GM23338 (cell line): ENCODE measurements around the gene NEXMIF. TPM values are rescaled to one million over a fixed set of nuclear protein-coding genes. Genes with fewer than 3 reads are reported as not detected.

Source experiments
- ATAC-seq: fragments of 200-7000 bp; cut with Tn5 transposase; 3 replicates; pipeline ENCODE4 v1.9.1; 2020
- DNase-seq: peaks from one replicate; pipeline ENCODE4 v3.0.0-alpha.2; 2015; ENCODE audit warnings: low spot score
- H2AFZ ChIP-seq: fragments of 200-600 bp; sonication (generic); 2 replicates; pipeline ENCODE4 v1.8.0; 2016; ENCODE audit warnings: antibody characterized with exemption, mild to moderate bottlenecking, moderate library complexity
- H3F3A ChIP-seq: fragments of 200-600 bp; sonication (generic); replicated peaks from 2 replicates; pipeline ENCODE4 v1.8.0; 2017; ENCODE audit warnings: antibody characterized with exemption, mixed run types, low read depth
- H3K27ac ChIP-seq: fragments of 200-600 bp; sonication (generic); 2 replicates; pipeline ENCODE4 v1.6.1; 2016; ENCODE audit warnings: low read depth
- H3K27me3 ChIP-seq: fragments of 200-600 bp; sonication (generic); 2 replicates; pipeline ENCODE4 v1.8.0; 2016; ENCODE audit warnings: mild to moderate bottlenecking, mixed run types, moderate library complexity; ENCODE audit not compliant: insufficient read depth
- H3K36me3 ChIP-seq: fragments of 200-600 bp; sonication (generic); 2 replicates; pipeline ENCODE4 v1.8.0; 2016; ENCODE audit warnings: mild to moderate bottlenecking; ENCODE audit not compliant: insufficient read depth
- H3K4me1 ChIP-seq: fragments of 200-600 bp; sonication (generic); 2 replicates; pipeline ENCODE4 v1.8.0; 2016; ENCODE audit warnings: mild to moderate bottlenecking, moderate library complexity; ENCODE audit not compliant: insufficient read depth
- H3K4me2 ChIP-seq: fragments of 200-600 bp; sonication (generic); 2 replicates; pipeline ENCODE4 v1.7.1; 2017; ENCODE audit warnings: mixed run types
- H3K4me3 ChIP-seq: fragments of 200-600 bp; sonication (generic); 2 replicates; pipeline ENCODE4 v1.6.1; 2016; ENCODE audit warnings: mixed run types
- H3K79me2 ChIP-seq: fragments of 200-600 bp; sonication (generic); replicated peaks from 2 replicates; pipeline ENCODE4 v1.8.0; 2017; ENCODE audit warnings: mild to moderate bottlenecking; ENCODE audit not compliant: insufficient read depth
- H3K9me2 ChIP-seq: fragments of 200-600 bp; sonication (generic); 2 replicates; pipeline ENCODE4 v1.8.0; 2017; ENCODE audit not compliant: insufficient read depth
- H4K20me1 ChIP-seq: fragments of 200-600 bp; sonication (generic); replicated peaks from 2 replicates; pipeline ENCODE4 v1.8.0; 2017; ENCODE audit warnings: mild to moderate bottlenecking; ENCODE audit not compliant: insufficient read depth
- H3K27ac Mint-ChIP-seq: 2 replicates; pipeline ENCODE4 v1.8.0; 2020; ENCODE audit warnings: inconsistent platforms, mild to moderate bottlenecking, moderate library complexity, mixed read lengths
- H3K27me3 Mint-ChIP-seq: 3 replicates; pipeline ENCODE4 v1.8.0; 2022; ENCODE audit warnings: low read depth, mild to moderate bottlenecking, moderate library complexity, mixed read lengths, inconsistent platforms; ENCODE audit not compliant: insufficient read depth, poor library complexity
- H3K36me3 Mint-ChIP-seq: 3 replicates; pipeline ENCODE4 v1.8.0; 2021; ENCODE audit warnings: low read depth, mild to moderate bottlenecking, inconsistent platforms, moderate library complexity, mixed read lengths
- H3K4me1 Mint-ChIP-seq: 3 replicates; pipeline ENCODE4 v1.8.0; 2020; ENCODE audit warnings: mild to moderate bottlenecking, inconsistent platforms, mixed read lengths
- H3K4me3 Mint-ChIP-seq: 3 replicates; pipeline ENCODE4 v1.8.0; 2021; ENCODE audit warnings: moderate library complexity, mild to moderate bottlenecking, inconsistent platforms, mixed read lengths
- H3K9me3 Mint-ChIP-seq: 3 replicates; pipeline ENCODE4 v1.8.0; 2020; ENCODE audit warnings: moderate library complexity, mild to moderate bottlenecking, inconsistent platforms, mixed read lengths
- CREB1 ChIP-seq: fragments of 250-450 bp; sonication (Bioruptor Pico); IDR thresholded peaks from 2 replicates; pipeline ENCODE4 v1.5.0; 2020; ENCODE audit warnings: low read depth, mild to moderate bottlenecking, moderate library complexity
- EZH2 ChIP-seq: fragments of 200-600 bp; sonication (generic); IDR thresholded peaks from one replicate; pipeline ENCODE4 v1.8.0; 2017; ENCODE audit warnings: antibody characterized with exemption, mild to moderate bottlenecking, low read depth; ENCODE audit not compliant: unreplicated experiment
- EZH2phosphoT487 ChIP-seq: fragments of 200-600 bp; sonication (generic); IDR thresholded peaks from one replicate; pipeline ENCODE4 v1.8.1; 2018; ENCODE audit warnings: antibody characterized with exemption; ENCODE audit not compliant: unreplicated experiment
- JUNB ChIP-seq: IDR thresholded peaks from one replicate; pipeline ENCODE4 v1.6.1; 2016; ENCODE audit warnings: antibody characterized with exemption; ENCODE audit not compliant: unreplicated experiment
- NANOG ChIP-seq: IDR thresholded peaks from 2 replicates; pipeline ENCODE4 v1.6.1; 2016; ENCODE audit warnings: antibody characterized with exemption, borderline replicate concordance
- POLR2AphosphoS5 ChIP-seq: IDR thresholded peaks from 2 replicates; pipeline ENCODE4 v1.6.1; 2016; ENCODE audit warnings: antibody characterized with exemption, low read depth
- STAT1 ChIP-seq: IDR thresholded peaks from one replicate; pipeline ENCODE4 v1.6.1; 2016; ENCODE audit warnings: antibody characterized with exemption; ENCODE audit not compliant: unreplicated experiment
- ZNF114 ChIP-seq: fragments of 250-450 bp; sonication (Bioruptor Pico); IDR thresholded peaks from 2 replicates; pipeline ENCODE4 v1.5.0; 2020; ENCODE audit warnings: mild to moderate bottlenecking, moderate library complexity
- ZNF331 ChIP-seq: fragments of 250-450 bp; sonication (Bioruptor Pico); IDR thresholded peaks from 2 replicates; pipeline ENCODE4 v1.5.0; 2020; ENCODE audit warnings: low read depth, mild to moderate bottlenecking, moderate library complexity
- polyA plus RNA-seq: library from polyadenylated mRNA; unstranded; fragments of >200 nt; fragmentation: Nextera tagmentation; extraction: Ambion mirVana; gene quantifications from 2 replicates; pipeline ENCODE4 v1.2.1, GENCODE V29; 2016
- total RNA-seq: library from RNA; depleted of rRNA; stranded (reverse); fragments of >200 nt; shearing (Covaris generic); gene quantifications from 2 replicates; pipeline ENCODE4 v1.2.3, GENCODE V29; 2014
- TF ChIP-seq, protein P1 (sequence below), 2 experiments: fragments of 200-600 bp in 1 of 2; sonication (generic) in 1 of 2; conservative IDR thresholded peaks; 2 replicates each; pipeline versions ENCODE4 v1.5.1 to v1.6.1; 2016 to 2017; ENCODE audit warnings: antibody characterized with exemption in 2 of 2, low read depth in 2 of 2, mild to moderate bottlenecking in 2 of 2, moderate library complexity in 1 of 2
- TF ChIP-seq, protein P2 (sequence below): IDR thresholded peaks from 2 replicates; pipeline ENCODE4 v1.6.1; 2016; ENCODE audit warnings: antibody characterized with exemption
- TF ChIP-seq, protein P3 (sequence below): IDR thresholded peaks from one replicate; pipeline ENCODE4 v1.6.1; 2018; ENCODE audit warnings: antibody characterized with exemption; ENCODE audit not compliant: unreplicated experiment
- TF ChIP-seq, protein P4 (sequence below): fragments of 250-450 bp; sonication (Bioruptor Pico); IDR thresholded peaks from 2 replicates; pipeline ENCODE4 v1.5.0; 2020; ENCODE audit warnings: mild to moderate bottlenecking, moderate library complexity

NEXMIF gene
- total and polyA plus RNA-seq, 2 experiments from 2014 or later = 0.16 to 0.76 TPM

DNA sequence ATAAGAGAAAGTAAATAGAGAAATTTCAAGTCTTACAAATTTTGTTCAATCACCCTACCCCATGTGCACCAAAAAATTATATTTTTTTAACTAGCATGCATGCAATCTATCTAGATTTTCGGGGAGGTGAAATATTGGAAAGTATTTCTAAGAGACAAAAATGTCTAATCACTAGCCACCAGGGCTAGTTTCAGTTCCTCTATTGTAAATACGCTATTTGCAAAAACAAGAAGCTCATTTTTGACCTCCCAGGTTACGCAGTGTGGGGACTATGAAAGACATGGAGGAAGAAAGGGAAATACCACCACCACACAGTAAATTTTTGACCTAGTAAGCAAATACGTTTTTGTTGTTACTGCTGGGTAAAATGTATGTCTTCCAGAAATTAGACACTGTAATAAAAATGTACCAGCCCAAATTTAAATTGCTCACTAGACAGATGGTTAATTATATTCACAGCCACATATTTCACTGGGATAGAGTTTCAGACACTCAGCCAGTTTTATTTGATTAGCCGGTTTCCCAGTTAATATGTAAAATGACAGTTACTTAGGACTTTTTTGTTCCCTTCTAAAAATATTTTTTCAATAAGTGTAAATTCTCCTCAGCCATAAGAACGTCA lies 2.2 kb downstream of the NEXMIF start:
- Mint-ChIP-seq H3K4me3 (peak overlapping the region; percentile 82; the same call in 1 of the 3 replicates), H3K4me1 (peaks cover 2% of the 10 kb centered on the region; the same call in 1 of the 3 replicates), H3K9me3 (peaks cover 6% of the 10 kb centered on the region; the same call in 2 of the 3 replicates), H3K27me3 (peaks cover 19% of the 10 kb centered on the region), H3K36me3 (peaks cover 3% of the 10 kb centered on the region; the same call in 1 of the 3 replicates), H3K27ac (no peak overlapping the region)
- Histone ChIP-seq H3K4me2 (no peak overlapping the region), H4K20me1 (no peaks in the 10 kb centered on the region), H3K27me3 (peaks cover 40% of the 10 kb centered on the region), H3K79me2 (no peaks in the 10 kb centered on the region), H3K27ac (no peak overlapping the region), H3K9me2 (no peaks in the 10 kb centered on the region), H3K4me3 (peak overlapping the region; percentile 58; the same call in 1 of the 2 replicates), H3F3A (no peaks in the 10 kb centered on the region), H2AFZ (no peak overlapping the region), H3K4me1 (no peaks in the 10 kb centered on the region; the same call in 1 of the 2 replicates), H3K36me3 (no peaks in the 10 kb centered on the region)
- ATAC-seq = no peak
- DNase-seq = no peak
- TF ChIP-seq NANOG (no peak), STAT1 (no peak), EZH2phosphoT487 (no peak), JUNB (no peak), ZNF114 (CRISPR knock-in tag) (no peak), EZH2 (no peak), ZNF331 (no peak), CREB1 (CRISPR knock-in tag) (no peak), POLR2AphosphoS5 (no peak)
- TF ChIP-seq, protein P1, sequence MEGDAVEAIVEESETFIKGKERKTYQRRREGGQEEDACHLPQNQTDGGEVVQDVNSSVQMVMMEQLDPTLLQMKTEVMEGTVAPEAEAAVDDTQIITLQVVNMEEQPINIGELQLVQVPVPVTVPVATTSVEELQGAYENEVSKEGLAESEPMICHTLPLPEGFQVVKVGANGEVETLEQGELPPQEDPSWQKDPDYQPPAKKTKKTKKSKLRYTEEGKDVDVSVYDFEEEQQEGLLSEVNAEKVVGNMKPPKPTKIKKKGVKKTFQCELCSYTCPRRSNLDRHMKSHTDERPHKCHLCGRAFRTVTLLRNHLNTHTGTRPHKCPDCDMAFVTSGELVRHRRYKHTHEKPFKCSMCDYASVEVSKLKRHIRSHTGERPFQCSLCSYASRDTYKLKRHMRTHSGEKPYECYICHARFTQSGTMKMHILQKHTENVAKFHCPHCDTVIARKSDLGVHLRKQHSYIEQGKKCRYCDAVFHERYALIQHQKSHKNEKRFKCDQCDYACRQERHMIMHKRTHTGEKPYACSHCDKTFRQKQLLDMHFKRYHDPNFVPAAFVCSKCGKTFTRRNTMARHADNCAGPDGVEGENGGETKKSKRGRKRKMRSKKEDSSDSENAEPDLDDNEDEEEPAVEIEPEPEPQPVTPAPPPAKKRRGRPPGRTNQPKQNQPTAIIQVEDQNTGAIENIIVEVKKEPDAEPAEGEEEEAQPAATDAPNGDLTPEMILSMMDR (conservative IDR thresholded peaks at IDR 0.05; ENCODE audit: low read depth in 2 of 2) = no peak
- TF ChIP-seq, protein P2, sequence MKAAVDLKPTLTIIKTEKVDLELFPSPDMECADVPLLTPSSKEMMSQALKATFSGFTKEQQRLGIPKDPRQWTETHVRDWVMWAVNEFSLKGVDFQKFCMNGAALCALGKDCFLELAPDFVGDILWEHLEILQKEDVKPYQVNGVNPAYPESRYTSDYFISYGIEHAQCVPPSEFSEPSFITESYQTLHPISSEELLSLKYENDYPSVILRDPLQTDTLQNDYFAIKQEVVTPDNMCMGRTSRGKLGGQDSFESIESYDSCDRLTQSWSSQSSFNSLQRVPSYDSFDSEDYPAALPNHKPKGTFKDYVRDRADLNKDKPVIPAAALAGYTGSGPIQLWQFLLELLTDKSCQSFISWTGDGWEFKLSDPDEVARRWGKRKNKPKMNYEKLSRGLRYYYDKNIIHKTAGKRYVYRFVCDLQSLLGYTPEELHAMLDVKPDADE = no peak
- TF ChIP-seq, protein P3, sequence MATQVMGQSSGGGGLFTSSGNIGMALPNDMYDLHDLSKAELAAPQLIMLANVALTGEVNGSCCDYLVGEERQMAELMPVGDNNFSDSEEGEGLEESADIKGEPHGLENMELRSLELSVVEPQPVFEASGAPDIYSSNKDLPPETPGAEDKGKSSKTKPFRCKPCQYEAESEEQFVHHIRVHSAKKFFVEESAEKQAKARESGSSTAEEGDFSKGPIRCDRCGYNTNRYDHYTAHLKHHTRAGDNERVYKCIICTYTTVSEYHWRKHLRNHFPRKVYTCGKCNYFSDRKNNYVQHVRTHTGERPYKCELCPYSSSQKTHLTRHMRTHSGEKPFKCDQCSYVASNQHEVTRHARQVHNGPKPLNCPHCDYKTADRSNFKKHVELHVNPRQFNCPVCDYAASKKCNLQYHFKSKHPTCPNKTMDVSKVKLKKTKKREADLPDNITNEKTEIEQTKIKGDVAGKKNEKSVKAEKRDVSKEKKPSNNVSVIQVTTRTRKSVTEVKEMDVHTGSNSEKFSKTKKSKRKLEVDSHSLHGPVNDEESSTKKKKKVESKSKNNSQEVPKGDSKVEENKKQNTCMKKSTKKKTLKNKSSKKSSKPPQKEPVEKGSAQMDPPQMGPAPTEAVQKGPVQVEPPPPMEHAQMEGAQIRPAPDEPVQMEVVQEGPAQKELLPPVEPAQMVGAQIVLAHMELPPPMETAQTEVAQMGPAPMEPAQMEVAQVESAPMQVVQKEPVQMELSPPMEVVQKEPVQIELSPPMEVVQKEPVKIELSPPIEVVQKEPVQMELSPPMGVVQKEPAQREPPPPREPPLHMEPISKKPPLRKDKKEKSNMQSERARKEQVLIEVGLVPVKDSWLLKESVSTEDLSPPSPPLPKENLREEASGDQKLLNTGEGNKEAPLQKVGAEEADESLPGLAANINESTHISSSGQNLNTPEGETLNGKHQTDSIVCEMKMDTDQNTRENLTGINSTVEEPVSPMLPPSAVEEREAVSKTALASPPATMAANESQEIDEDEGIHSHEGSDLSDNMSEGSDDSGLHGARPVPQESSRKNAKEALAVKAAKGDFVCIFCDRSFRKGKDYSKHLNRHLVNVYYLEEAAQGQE = no peak
- TF ChIP-seq, protein P4, sequence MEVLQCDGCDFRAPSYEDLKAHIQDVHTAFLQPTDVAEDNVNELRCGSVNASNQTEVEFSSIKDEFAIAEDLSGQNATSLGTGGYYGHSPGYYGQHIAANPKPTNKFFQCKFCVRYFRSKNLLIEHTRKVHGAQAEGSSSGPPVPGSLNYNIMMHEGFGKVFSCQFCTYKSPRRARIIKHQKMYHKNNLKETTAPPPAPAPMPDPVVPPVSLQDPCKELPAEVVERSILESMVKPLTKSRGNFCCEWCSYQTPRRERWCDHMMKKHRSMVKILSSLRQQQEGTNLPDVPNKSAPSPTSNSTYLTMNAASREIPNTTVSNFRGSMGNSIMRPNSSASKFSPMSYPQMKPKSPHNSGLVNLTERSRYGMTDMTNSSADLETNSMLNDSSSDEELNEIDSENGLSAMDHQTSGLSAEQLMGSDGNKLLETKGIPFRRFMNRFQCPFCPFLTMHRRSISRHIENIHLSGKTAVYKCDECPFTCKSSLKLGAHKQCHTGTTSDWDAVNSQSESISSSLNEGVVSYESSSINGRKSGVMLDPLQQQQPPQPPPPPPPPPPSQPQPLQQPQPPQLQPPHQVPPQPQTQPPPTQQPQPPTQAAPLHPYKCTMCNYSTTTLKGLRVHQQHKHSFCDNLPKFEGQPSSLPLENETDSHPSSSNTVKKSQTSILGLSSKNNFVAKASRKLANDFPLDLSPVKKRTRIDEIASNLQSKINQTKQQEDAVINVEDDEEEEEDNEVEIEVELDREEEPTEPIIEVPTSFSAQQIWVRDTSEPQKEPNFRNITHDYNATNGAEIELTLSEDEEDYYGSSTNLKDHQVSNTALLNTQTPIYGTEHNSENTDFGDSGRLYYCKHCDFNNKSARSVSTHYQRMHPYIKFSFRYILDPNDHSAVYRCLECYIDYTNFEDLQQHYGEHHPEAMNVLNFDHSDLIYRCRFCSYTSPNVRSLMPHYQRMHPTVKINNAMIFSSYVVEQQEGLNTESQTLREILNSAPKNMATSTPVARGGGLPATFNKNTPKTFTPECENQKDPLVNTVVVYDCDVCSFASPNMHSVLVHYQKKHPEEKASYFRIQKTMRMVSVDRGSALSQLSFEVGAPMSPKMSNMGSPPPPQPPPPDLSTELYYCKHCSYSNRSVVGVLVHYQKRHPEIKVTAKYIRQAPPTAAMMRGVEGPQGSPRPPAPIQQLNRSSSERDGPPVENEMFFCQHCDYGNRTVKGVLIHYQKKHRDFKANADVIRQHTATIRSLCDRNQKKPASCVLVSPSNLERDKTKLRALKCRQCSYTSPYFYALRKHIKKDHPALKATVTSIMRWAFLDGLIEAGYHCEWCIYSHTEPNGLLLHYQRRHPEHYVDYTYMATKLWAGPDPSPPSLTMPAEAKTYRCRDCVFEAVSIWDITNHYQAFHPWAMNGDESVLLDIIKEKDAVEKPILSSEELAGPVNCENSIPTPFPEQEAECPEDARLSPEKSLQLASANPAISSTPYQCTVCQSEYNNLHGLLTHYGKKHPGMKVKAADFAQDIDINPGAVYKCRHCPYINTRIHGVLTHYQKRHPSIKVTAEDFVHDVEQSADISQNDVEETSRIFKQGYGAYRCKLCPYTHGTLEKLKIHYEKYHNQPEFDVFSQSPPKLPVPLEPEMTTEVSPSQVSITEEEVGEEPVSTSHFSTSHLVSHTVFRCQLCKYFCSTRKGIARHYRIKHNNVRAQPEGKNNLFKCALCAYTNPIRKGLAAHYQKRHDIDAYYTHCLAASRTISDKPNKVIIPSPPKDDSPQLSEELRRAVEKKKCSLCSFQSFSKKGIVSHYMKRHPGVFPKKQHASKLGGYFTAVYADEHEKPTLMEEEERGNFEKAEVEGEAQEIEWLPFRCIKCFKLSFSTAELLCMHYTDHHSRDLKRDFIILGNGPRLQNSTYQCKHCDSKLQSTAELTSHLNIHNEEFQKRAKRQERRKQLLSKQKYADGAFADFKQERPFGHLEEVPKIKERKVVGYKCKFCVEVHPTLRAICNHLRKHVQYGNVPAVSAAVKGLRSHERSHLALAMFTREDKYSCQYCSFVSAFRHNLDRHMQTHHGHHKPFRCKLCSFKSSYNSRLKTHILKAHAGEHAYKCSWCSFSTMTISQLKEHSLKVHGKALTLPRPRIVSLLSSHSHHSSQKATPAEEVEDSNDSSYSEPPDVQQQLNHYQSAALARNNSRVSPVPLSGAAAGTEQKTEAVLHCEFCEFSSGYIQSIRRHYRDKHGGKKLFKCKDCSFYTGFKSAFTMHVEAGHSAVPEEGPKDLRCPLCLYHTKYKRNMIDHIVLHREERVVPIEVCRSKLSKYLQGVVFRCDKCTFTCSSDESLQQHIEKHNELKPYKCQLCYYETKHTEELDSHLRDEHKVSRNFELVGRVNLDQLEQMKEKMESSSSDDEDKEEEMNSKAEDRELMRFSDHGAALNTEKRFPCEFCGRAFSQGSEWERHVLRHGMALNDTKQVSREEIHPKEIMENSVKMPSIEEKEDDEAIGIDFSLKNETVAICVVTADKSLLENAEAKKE (CRISPR knock-in tag) = no peak
